TTC549 (cell line): ENCODE results near the gene CCDC170.

Experiments
- FAIRE-seq: peaks from 2 replicates; lab custom pipeline; 2012; peaks lifted over from hg19 to GRCh38; lab: Jason Lieb, UNC

CCDC170 gene

DNA sequence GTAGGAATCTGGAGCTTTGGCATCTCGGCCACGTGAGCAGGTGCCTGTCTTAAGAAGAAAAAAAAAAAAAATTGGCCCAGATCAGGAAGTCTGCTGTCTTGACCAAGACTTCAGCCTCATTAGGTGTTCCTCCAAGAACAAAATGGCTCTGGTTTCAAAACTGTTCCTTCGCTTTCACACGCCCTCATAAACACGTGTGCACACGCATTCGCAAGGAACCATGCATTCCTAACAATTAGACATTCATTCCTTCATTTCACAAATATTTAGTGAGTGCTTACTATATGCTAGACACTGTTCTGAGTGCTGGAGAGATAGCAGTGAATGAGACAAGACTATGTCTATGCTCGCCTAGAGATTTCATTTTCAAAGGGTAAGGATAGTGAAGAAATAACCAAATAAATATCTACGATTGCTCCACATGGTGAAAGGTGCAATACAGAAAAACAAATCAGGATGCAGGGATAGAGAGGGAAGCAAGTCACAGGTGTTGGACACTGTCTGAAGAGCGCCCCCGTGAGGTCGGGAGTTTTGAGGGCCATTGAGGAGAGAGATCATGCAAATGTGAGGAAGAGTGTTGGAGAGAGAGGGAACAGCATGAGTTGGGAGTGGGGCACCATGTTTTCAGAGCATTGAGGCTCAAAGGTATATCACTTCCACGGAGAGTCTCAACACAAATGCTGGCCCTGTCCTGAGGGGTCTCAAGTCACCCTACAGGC, 53.3 kb downstream of the CCDC170 start:
- no peak for FAIRE-seq

DNA sequence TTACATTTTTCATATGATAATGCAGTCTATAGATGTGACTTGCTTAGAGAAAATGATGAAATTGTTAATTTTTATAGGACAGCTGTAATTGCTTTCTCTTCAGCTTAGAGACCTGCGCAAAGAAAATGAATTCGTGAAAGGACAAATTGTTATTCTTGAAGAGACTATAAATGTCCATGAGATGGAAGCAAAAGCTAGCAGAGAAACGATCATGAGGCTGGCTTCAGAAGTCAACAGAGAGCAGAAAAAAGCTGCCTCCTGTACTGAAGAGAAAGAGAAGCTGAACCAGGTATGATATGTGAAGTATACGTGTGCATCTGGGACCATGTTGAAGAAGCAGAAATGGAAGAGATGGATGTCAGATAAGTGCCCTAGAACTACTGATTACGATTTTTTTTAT, 54.4 kb downstream of the CCDC170 start:
- FAIRE-seq, result no peak

DNA sequence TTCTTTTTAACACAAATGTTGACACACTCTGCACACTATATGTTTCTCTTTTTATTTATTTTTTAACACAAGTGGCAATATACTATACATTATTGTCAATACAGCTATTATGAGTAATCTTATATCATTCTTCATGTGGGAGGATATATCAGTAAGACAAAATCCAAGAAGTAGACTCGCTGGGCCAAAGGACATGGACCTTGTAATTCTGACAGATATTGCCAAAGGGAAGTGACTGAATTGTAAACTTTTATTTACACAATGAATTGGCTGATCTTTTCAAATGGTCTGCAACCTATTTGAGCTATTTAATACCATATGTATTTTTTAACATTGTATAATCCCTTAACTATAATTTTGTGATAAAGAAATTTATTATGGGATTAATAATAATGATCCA, 56.0 kb downstream of the CCDC170 start:
- no peak for FAIRE-seq

DNA sequence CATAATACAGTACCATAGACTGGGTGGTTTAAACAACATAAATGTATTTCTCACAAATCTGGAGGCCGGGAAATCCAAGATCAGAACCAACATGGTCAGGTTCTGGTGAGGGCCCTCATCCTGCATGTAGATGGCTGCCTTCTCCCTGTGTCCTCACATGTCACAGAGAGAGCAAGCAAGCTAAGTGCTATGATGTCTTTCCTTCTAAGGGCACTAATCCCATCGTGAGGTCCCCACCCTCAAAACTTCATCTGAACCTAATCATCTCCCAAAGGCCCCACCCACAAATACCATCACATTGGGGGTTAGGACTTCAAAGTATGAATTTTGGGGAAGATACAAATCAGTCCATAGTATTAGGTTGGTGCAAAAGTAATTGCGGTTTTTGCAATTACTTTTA, 56.8 kb downstream of the CCDC170 start:
- FAIRE-seq, result no peak

DNA sequence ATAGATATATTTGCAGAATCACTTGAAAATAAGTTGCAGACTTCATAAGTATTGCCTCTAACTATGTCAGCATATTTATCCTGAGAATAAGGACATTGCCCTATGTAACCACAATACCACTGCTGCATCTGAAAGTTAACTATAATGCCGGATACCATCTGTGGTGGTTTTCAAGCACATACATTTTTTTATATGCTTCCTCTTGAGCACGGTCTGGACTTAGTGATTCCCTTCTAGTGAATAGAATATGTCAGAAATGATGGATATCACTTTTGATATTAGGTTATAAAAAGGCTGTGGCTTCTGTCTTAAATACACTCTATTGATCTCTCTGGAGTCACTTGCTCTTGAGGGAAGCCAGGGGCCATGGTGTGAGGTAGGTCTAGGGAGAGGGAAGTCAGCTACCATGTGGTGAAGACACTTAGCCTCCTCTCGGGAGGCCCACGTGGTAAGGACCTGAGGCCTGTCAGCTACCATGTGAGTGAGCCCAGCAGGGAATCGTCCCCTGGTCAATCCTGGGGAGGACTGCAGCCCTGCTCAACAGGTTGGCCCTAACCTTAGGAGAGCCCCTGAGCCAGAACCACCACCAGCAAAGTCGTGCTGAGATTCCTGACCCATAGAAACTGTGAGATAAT, 57.5 kb downstream of the CCDC170 start:
- FAIRE-seq, result no peak

DNA sequence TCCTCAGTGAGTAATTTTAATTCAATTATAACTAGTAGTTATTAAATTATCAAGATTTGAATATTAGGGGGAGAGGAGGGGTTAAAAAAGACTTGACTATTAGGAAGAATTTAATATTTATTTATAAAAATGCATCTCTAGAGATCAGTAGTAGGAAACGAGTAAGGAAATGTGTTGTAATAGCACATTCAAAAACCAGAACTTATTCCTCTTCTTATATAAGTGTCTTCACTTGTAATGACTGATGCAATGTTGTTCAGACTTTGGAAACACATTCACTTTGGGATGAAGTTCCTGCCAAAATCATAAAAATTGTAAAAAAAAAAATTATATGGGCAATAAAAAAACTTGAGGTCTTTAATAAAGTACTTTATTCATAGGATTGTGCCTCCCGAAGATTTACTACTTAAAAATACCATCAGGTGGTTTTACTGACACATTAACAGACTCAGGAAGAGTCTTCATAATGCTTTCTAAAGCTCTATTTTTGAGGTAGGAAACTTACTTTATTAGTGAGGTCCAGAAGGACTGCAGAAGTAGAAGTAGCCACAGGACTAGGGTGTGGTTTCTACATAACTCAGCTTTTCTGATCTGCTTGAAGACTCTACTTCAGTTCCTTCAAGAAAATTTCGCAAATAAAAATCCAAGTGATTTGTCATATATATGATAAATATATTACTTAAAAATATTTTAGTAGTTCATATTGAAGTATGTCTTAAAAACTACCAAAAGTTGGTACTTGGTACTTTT, 59.8 kb downstream of the CCDC170 start:
- FAIRE-seq, result no peak

DNA sequence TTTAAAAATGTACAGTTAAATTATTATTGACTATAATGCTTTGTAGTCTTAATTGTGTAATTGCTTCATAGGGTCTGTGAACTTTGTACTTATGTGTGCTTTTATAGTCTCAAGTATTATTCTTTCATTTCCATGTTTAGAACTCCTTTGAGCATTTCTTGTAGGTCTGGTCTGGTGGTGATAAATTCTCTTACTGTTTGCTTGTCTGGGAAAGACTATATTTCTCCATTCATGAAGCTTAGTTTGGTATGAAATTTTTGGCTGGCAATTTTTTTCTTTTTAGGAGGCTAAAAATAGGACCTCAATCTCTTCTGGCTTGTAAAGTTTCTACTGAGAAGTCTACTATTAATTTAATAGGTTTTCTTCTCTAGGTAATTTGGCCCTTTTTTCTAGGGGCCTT, 67.4 kb downstream of the CCDC170 start:
- no peak for FAIRE-seq

DNA sequence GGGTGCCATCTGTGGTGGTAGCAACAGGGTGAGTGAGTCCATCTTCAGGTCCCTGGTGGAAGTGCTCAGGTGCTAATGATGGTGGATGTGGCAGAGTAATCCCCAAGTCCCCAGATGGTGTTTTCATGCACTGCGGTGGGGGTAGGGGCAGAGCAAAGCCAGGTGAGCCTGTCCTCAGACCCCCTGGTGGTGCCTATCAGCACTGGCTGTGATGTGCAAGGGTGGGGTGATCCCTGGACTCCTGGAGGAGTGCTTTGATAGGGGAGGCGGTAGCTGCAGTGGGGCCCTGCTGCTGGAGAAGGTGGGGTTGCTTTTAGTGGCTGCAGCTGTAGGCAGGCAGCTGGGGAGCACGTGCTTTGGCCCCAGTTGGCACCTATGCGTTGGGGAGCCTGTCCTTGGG, 70.8 kb downstream of the CCDC170 start:
- FAIRE-seq, result no peak

DNA sequence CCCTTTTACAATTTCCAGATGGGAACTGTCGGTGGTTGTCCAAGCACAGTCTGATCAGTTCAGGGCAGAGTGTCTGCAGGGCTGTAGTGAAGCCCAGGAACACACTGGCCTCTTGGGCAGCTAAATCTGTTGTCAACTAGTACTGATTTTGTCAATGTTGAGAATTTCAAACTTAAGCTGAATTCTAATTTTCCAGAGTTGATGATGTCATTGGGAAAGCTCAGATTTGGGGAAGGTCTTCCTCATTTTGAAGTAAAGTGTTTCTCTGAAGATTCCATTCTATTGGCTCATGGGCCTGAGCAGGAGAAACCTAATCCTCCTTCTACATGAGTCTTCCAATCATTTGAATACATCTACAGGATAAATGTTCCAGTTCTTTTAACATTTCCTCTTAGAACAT, 72.1 kb downstream of the CCDC170 start:
- no peak for FAIRE-seq

DNA sequence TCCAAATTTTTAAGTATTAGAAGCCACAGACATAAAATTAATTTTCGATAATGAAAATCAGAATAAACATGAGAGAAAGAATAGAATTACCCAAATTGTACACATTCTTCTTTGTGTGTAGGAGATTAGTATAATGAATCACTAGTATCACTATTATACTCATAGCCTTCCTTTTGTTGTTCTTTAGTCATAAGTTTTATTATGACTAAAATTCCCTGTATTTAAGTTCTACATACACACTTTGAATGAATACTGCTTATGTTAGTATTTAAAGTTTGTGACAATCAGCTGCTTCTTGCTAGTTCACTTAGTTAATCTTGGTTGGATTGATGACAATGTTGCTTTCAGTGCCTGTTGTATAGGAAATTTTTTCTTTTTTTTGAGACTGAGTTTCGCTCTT, 72.7 kb downstream of the CCDC170 start:
- FAIRE-seq, result no peak

DNA sequence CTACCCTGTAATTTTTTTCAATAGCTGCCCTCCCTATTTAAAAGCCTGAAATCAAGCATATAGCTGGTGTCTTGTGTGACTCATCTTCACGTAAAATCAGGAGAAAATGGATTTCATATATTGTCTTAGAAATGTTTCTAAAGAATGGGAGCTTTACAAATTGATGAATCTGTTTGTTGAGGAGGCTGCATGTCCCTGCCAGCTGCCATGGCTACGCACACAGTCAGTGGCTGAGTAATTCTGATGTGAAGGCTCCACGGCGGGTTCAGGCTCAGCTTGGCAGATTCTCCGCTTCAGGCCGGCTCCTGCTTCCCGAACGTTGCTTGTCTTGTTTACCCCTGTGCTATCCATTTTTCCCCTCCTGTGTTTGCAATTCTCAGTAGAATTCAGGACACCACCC, 82.8 kb downstream of the CCDC170 start:
- no peak for FAIRE-seq

DNA sequence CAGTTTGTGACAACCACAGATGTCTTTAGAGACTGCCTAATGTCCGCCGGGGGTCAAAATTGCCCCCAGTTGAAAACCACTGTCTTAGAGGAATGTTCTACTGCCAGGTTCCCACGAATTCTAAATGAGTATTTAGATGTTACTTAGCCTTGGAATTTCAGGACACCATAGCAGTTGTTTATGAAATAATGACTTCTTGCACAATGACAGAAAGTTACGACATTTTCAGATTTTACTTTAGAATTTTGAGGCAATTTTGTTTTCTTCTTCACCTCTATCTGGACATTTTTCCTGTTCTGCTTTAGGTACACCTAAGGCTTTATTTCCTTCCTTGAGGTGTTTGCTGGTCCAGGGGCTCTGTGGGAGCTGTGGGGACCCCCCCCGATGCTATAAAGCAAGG, 83.4 kb downstream of the CCDC170 start:
- FAIRE-seq, result no peak

DNA sequence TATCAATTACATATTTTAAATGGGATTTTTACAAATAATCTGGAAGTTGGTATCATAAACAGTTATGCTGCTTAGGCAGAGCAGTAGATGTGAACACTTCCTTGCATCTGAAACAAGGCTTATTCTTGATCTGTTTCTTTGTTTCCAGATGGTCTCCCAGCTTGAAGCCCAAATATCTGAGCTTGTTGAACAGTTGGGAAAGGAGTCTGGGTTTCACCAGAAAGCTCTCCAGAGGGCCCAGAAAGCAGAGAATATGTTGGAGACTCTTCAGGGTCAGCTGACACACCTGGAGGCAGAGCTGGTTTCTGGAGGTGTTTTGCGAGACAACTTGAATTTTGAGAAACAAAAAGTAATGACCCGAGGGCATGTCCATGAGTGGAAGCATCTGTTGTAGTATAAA, 91.9 kb downstream of the CCDC170 start:
- no peak for FAIRE-seq

DNA sequence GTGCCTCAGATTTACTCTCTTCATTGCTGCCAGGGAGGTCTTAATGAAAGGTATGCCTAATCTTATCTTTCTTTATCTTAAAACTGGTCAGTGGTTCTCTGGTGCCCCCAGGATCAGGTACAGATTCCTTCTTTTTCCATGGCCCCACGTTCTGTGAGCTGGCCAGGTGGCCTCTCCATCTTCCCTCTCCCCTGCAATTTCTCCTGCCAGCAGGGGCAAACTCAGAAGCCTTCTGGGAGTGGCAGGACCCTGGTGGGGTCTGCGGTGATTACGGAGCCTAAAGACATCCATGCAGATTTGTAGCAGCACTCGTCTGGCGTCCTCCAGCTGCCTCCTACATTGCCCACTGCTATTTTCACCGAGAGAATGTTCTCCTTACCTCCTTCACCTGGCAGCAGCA, 95.8 kb downstream of the CCDC170 start:
- no peak for FAIRE-seq

DNA sequence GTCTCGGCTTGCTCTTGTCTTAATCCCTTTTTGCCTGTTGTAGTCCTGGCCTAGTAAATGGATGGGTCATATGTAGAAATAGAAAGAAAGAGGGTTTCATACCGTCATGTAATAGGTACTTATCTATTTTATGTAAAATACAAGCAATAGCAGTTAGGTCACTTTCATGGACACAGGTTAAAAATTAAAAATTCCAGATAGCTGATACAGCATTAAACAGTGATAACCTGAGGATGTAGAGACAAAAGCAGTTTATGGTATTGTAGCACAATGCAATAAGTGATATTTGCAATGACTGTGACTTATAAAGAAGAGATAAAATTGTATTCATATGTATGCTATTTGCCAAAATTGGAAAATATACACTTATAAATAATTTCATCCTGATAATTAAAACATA, 96.9 kb downstream of the CCDC170 start:
- FAIRE-seq, result no peak

DNA sequence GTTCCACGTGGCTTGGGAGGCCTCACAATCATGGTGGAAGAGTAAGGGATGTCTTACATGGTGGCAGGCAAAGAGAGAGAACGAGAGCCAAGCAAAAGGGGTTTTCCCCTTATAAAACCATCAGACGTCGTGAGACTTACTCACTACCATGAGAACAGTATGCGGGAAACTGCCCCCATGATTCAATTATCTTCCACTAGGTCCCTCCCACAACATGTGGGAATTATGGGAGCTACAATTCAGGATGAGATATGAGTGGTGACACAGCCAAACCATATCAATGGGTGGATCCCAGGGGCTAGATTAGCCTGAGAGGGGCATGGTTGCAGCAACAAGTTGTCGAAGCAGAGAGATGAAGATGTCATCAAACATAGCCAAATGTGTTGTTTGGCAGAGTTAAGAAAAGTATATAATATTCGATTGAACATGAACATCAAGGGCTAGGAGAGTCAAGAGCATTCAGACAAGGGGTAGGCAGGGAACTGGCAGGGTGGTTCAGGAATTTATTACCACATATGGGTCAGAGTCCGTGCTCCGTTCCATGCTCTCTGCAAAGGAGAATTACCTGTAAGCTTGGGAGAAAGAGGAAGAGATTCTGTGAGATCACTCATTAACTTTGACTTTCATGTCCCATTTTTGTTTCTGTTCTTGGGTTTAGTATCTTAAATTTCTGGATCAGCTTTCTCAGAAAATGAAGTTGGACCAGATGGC, 98.8 kb downstream of the CCDC170 start:
- no peak for FAIRE-seq

DNA sequence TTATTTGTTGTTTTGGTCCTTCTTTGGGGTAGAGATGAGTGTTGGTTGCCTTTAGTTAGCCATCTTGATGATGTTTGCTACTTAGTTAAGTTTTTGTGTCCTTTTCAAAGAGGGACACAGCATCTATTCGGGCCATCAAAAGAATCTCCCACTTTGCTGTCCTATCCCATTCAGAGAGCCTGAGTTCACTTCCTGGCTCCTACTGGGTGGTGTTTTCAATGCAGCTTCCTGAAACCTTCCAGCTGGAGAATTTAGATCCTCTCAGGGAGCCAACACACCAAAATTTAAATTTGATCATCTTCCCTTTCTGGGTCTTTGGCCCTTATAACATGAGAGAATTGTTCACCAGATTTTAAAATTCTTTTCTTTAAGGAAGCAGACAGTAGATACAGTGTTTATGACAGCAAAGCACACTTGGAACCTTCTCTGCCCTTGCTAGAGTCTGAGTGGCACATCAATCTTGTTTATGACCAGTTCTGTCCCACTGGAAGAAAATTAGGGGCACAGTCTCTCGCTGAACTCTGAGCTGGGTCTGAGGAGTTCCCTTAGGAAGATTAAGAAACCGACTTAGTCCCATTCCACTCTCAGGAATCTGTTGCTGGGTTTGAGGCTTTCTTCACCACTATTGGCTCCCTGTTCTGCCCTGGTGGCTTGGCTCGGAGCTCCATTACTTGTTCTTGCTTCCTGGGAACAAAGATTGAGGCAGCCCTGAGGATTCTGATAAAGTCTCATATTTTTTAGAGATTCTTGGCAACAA, 115.5 kb downstream of the CCDC170 start:
- no peak for FAIRE-seq

DNA sequence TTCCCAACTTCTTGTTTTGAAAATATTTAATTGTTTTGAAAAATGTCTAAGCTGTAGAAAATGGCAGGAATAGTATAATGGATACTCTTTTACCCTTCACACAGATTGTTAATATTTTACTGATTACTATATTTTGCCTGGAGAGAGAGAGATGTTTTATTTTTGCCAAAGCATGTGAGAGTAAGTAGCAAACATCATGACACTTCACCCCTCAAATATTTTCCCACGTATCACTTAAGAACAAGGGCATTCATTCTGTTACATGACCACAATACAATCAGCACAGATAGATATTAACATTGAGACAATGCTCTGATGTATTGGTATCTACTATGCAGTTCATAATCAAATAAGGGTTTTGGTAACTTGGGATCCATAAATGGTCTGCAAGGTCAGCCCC, 116.5 kb downstream of the CCDC170 start:
- no peak for FAIRE-seq

DNA sequence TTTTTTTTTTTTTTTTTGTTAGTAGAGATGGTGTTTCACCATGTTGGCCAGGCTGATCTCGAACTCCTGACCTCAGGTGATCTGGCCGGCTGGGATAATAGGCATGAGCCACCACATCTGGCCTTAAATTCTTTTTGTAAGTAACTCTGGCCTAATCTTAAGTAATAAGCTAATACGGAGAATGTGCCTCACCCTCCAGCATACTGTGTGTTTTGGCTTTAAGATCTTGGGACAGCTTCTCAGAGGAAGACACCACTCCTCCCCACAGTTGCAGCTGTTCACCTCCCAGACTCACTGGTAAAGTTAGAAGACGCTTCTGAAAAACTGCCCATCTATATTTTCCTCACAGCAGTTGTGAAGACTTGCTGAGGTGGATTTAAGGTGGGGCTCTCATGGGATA, 120.8 kb downstream of the CCDC170 start:
- FAIRE-seq, result no peak

DNA sequence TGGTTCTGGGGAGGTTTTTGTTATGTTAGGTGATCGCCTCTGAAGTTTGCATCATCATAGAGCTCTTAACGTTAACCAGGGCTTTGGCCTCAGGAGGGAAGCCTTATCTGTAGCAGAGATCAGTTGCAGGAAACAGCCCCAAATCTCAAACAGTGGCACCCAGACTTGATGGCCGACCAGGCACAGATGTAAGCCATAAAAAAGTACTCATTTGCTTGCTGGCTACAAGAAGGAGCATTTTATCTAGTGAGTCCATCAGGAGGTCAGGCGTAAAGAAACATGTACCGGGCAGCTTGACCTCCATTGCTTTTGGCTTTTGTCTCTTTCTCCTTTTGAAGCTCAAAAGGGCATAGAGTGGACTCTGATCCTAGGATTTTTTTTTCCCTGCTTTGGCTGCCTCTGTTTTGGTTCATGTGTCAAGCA, 122.3 kb downstream of the CCDC170 start:
- FAIRE-seq, result no peak

DNA sequence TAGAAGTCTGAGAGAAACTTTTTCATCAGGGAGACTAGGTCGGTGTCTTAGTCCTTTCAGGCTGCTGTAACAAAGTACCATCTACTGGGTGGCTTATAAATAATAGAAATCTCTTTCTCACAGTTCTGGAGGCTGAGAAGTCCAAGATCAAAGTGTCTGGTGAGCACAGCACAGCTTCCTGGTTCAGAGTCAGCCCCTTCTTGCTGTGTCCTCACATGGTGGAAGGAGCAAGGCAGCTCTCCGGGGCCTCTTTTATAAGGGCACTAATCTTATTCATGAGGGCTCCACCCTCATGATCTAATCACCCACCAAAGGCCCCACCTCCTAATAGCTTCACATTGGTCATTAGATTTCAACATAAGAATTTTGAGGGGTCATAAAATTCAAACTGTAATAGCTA, 122.8 kb downstream of the CCDC170 start:
- FAIRE-seq, result no peak

DNA sequence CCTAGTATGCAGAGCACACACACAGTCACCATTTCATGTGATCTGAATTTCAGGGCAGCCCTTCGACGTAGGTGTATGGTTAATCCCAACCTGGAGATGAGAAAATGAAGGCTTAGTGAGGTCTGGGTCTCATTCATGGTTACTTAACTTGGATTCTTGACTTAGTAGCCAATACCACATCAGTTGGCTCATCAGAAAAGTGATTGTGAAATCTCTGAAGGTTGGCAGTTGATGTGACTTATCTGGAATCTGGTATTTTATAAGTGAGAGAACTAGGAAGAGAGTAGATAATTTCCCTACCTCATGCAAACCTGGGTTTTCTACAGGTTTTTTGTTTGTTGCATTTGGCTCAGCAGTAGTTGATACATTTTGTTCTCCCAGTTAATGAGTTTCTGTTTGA, 123.7 kb downstream of the CCDC170 start:
- FAIRE-seq, result no peak
